RWPE1 (cell line): Measurements from ENCODE around the gene USP2.

ENCODE experiments used
- CTCF ChIA-PET: fragments of 350-600 bp; sonication (Branson Sonifier 250); formaldehyde crosslinking; extraction: SDS; loops from one replicate; lab custom pipeline; 2021; lab: Yijun Ruan, JAX
- POLR2A ChIA-PET: fragments of 400-600 bp; formaldehyde crosslinking; extraction: SDS; loops from one replicate; lab custom pipeline; 2020; ENCODE audit warnings: antibody characterized with exemption; ENCODE audit not compliant: low non-redundant PET; lab: Yijun Ruan, JAX
- DNase-seq: peaks from one replicate; pipeline ENCODE4 v3.0.0; 2012; ENCODE audit warnings: low spot score
- H3K27ac ChIP-seq: fragments of 450-650 bp; 2 replicates; pipeline ENCODE4 v1.5.1; 2017
- TF ChIP-seq, protein P1 (sequence below): fragments of 450-650 bp; conservative IDR thresholded peaks from 2 replicates; pipeline ENCODE4 v1.5.1; 2017; ENCODE audit warnings: low read depth, mild to moderate bottlenecking

Gene USP2

DNA sequence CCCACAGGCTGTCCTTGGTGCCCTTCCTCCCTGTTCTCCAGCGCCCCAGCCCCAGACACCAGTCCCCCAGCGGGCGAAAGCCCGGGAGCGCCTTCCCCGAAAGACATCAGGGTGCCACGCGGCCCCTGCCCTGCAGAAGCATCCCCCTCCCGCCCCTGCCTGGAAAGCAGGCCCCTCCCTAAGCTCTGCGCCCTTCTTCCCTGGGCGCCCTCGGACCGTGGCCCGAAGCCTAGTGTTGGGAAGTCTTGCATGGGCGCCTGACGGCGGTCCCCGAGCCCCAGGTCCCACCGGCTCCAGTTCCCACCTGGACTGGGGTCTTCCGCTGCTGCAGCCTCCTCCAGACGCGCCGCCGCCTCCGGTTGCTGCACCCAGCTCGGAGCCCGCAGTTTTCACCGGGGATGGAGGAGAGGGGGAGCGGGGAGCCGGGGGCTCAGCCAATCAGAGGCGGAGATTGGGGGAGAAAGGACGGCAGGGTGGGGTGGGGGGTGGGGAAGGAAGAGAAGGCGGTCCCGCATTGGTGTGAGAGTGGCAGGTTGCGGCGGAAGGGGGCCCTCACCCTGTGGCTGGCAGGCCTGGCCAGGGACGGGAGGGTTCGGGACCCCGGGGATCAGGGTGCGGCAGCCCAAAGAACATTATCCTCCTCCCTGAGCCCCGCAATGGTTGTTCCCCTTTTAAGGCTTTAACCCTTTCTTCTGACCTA is 41.5 kb upstream of the USP2 start, which contains the start of gene THY1:
THY1 (minus strand) TSS at position 364 of the 700 bp plus-strand sequence. CDS start 2,267 bp downstream, outside the sequence.
- no peak for DNase-seq
- ChIA-PET POLR2A (no interaction called here), CTCF (interaction anchor here (0.6 to 0.8 kb wide), 4 partner anchors 52 to 537 kb away, joined by 3 to 4 read pairs (median 3); no protein-coding TSS in a partner anchor)
- H3K27ac ChIP-seq: no peak within 1 kb of the TSS
- TF ChIP-seq, protein P1, sequence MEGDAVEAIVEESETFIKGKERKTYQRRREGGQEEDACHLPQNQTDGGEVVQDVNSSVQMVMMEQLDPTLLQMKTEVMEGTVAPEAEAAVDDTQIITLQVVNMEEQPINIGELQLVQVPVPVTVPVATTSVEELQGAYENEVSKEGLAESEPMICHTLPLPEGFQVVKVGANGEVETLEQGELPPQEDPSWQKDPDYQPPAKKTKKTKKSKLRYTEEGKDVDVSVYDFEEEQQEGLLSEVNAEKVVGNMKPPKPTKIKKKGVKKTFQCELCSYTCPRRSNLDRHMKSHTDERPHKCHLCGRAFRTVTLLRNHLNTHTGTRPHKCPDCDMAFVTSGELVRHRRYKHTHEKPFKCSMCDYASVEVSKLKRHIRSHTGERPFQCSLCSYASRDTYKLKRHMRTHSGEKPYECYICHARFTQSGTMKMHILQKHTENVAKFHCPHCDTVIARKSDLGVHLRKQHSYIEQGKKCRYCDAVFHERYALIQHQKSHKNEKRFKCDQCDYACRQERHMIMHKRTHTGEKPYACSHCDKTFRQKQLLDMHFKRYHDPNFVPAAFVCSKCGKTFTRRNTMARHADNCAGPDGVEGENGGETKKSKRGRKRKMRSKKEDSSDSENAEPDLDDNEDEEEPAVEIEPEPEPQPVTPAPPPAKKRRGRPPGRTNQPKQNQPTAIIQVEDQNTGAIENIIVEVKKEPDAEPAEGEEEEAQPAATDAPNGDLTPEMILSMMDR: no peak

DNA sequence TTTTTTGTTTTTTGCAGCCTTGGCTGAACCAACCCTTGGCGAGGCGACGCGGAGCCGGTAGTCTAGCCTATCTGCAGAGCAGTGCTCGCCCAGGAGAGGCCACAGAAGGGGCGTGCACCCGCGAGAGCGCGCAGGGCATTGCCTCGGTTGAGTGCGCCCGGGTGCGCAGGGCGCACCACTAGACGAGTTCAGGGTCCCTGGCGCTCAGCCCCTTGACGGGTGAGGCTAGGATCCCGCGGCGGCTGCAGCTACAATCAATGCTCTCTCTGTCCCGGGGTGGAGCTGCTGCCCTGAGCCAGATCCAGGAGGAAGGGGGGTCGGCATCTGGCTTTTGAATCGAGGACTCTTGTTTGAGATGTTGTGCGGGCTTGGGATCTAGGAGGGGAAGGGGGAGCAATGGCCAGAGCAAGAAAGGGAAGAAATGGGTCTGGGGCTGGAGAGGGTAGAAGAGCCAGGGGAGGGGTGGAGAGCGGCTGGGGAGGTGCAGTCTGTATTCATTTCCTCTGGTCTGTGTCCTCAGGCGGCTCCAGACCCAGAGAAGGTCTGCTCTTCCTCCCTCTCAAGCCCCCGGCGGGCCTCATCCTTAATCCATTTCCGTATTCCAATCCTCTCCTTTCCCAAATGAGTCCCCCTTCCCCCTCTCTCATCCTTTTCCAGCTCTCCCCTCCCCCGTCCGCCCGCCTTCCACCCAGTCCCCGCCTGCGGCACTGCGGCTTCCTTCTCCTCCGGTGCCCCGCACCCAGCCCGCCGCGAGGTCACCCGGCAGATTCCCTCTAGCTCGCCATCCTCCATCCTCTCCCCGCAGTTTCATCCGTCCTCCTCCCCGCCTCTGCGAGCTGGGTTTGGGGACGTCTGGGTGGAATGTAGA is 40.7 kb upstream of the USP2 start:
- H3K27ac ChIP-seq: no peak overlapping the region
- ChIA-PET CTCF (interaction anchor here (0.6 to 0.7 kb wide), 4 partner anchors 66 to 537 kb away, joined by 3 to 4 read pairs (median 3); no protein-coding TSS in a partner anchor), POLR2A (no interaction called here)

DNA sequence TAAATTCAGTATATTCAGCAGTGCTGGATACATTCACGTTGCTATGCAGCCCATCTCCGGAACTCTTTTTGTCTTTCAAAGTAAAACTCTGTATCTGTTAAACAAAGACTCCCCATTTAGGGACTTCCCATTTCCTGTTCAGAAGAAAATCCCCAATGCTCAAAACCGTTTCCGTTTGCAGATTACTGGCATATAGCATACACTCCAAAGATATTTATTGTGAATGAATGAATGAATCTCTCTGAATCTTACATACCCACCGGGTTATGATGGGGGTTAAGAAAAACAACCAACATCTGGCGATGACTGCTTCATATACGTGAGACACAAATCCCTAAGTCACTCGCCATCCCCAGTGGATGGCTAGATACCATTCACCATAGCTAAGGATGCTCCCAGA is 39.9 kb upstream of the USP2 start:
- no peak for DNase-seq
- TF ChIP-seq, protein P1: no peak
- ChIA-PET CTCF (interaction anchor here (0.6 kb wide), 1 partner anchor 65 kb away, joined by 4 read pairs; no protein-coding TSS in a partner anchor), POLR2A (no interaction called here)
- no peak overlapping the region for H3K27ac ChIP-seq

More for the DNA sequence above, 40.7 kb upstream of the USP2 start:
- no peak for DNase-seq
- TF ChIP-seq, protein P1: no peak

DNA sequence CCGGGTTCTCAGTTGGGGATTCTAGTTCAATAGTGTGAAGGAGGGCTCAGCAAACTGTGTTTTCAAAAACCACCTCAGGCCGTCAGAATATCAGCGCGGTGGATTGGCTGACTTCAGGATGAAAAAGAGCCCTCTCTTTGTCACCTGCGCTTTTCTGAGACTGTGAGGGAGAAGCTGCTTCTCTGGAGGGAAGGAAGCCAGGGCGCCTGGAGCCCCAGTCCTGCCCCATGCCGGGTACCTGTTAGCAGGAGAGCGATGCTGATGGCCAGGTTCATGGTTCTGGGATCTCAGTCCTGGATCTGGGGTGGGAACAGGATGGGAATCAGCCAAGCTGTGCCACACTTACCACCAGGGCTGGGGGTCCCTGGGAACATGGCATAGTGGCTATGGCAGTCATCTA is 39.1 kb upstream of the USP2 start:
- no peak for DNase-seq
- POLR2A ChIA-PET: no interaction called here
- CTCF ChIA-PET: no interaction called here
- TF ChIP-seq, protein P1: no peak
- H3K27ac ChIP-seq: no peak overlapping the region

DNA sequence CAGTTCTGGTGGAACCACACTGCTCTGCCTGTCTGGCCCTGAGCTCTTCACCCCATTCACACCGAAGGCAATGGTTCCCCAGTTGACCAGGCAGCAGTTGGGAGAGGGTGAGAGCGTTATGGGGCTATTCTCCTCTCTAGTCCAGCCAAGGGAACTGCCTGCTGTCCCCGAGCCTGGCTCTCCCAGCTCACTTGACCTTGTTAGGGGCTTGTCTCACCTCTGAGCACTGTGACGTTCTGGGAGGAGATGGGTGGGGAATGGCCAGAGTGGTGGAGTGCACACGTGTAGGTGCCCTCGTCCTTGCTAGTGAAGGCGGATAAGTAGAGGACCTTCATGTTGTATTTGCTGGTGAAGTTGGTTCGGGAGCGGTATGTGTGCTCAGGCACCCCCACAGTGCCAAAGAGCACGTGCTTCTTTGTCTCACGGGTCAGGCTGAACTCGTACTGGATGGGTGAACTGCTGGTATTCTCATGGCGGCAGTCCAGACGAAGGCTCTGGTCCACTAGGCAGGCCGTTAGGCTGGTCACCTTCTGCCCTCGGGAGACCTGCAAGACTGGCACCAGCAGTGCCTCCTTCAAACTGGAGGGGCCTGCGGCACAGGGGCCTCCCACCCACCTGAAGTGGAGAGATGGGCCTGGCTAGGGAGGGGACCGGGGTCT is 38.5 kb upstream of the USP2 start:
- H3K27ac ChIP-seq: no peak overlapping the region
- ChIA-PET CTCF (no interaction called here), POLR2A (no interaction called here)
- no peak for DNase-seq
- TF ChIP-seq, protein P1: no peak

DNA sequence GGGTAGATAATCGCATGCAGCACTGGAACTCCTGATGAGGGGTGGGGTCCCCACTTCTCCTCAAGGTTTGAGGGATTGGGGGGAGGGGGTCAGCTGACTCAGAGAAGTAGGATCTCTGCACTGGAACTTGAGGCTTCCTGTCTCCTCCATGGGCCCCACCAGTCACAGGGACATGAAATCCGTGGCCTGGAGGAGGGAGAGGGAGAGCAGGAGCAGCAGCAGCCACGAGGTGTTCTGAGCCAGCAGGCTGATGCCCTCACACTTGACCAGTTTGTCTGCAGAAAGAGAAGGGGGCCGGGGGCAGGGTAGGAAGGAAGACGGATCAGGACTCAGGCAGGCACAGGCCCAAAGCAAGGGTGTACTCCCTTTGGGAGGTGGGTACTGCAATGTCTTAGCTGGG is 37.8 kb upstream of the USP2 start:
- no peak for DNase-seq
- H3K27ac ChIP-seq: no peak overlapping the region
- ChIA-PET POLR2A (no interaction called here), CTCF (no interaction called here)
- TF ChIP-seq, protein P1: no peak
